ENCODE measurements around the gene SETD3. TPM values are rescaled to one million over a fixed set of nuclear protein-coding genes. Genes with fewer than 3 reads are reported as not detected.

SETD3 gene
- total RNA-seq, 2 donors from 2014 or later = 57.8 to 68.1 TPM

GRCh38 chr14:99465288-99465687 lies 15.4 kb downstream of the SETD3 start:
- Histone ChIP-seq H3K9ac (ENCODE audit: extremely low read depth, low read length, poor library complexity, severe bottlenecking) (no peak overlapping the region), H3K9me3 (ENCODE audit: control insufficient read depth, low read length) (no peaks in the 10 kb centered on the region), H3K4me3 (ENCODE audit: low read length) (no peak overlapping the region), H3K27me3 (ENCODE audit: control insufficient read depth, insufficient read depth, low read length, poor library complexity, severe bottlenecking) (no peaks in the 10 kb centered on the region), H3K4me1 (ENCODE audit: control insufficient read depth, insufficient read depth, low read length) (no peaks in the 10 kb centered on the region), H3K36me3 (ENCODE audit: control insufficient read depth, insufficient read depth, low read length) (peaks cover 32% of the 10 kb centered on the region), H3K27ac (ENCODE audit: low read depth, low read length) (no peak overlapping the region)
- WGBS, 2 experiments (ENCODE audit: insufficient coverage in 1 of 2, insufficient read length in 1 of 2) = 94 to 96% methylated on average over 8 to 9 of the region's 9 CpGs
- no peak overlapping the region for H3K4me3 Mint-ChIP-seq
- no peak for DNase-seq
- H3K27ac Mint-ChIP-seq = no peak overlapping the region
- peaks cover 28% of the 10 kb centered on the region for H3K4me1 Mint-ChIP-seq
- no peak for TF ChIP-seq CTCF (conservative IDR thresholded peaks at IDR 0.05)
- H3K27me3 Mint-ChIP-seq (ENCODE audit: insufficient read depth) = no peaks in the 10 kb centered on the region
- H3K9me3 Mint-ChIP-seq = no peaks in the 10 kb centered on the region
- H3K36me3 Mint-ChIP-seq (ENCODE audit: low read depth) = peaks cover 30% of the 10 kb centered on the region

DNA sequence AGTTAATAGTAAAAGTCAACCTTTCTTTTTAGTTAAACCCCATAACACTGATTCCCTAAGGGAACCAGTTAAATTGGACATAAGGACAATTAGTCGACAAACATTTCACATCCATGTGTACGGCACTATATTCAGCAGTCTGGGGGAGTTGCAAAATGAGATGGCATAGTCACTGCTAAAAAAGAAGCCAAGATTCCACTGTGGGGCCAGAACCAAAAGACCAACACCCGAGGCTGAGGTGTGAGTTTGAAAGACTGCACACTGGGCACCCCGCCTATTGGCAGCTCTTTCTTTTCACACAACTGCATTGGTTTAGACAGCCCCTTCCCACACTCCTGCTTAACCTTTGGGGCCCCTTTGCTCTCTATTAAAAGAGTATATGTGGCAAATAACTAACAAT lies 16.7 kb downstream of the SETD3 start:
- TF ChIP-seq CTCF (conservative IDR thresholded peaks at IDR 0.05) = no peak
- H3K9me3 ChIP-seq (ENCODE audit: control insufficient read depth, low read length) = no peaks in the 10 kb centered on the region
- Mint-ChIP-seq H3K9me3 (no peaks in the 10 kb centered on the region), H3K4me3 (no peak overlapping the region), H3K27me3 (ENCODE audit: insufficient read depth) (no peaks in the 10 kb centered on the region), H3K27ac (no peak overlapping the region), H3K4me1 (peaks cover 28% of the 10 kb centered on the region), H3K36me3 (ENCODE audit: low read depth) (peaks cover 31% of the 10 kb centered on the region)
- WGBS, 2 experiments (ENCODE audit: insufficient coverage in 1 of 2, insufficient read length in 1 of 2) = 83 to 95% methylated on average over 3 to 4 of the region's 4 CpGs
- H3K27ac ChIP-seq (ENCODE audit: low read depth, low read length) = peak overlapping the region; percentile 18
- H3K4me1 ChIP-seq (ENCODE audit: control insufficient read depth, insufficient read depth, low read length) = no peaks in the 10 kb centered on the region
- H3K9ac ChIP-seq (ENCODE audit: extremely low read depth, low read length, poor library complexity, severe bottlenecking) = no peak overlapping the region
- no peak for DNase-seq
- H3K27me3 ChIP-seq (ENCODE audit: control insufficient read depth, insufficient read depth, low read length, poor library complexity, severe bottlenecking) = no peaks in the 10 kb centered on the region
- H3K4me3 ChIP-seq (ENCODE audit: low read length) = no peak overlapping the region
- peaks cover 32% of the 10 kb centered on the region for H3K36me3 ChIP-seq (ENCODE audit: control insufficient read depth, insufficient read depth, low read length)

GRCh38 chr14:99462210-99462609 lies 18.4 kb downstream of the SETD3 start:
- no peaks in the 10 kb centered on the region for H3K27me3 Mint-ChIP-seq (ENCODE audit: insufficient read depth)
- no peak overlapping the region for H3K4me3 Mint-ChIP-seq
- no peak for DNase-seq

More at GRCh38 chr14:99462210-99462609, 18.4 kb downstream of the SETD3 start:
- TF ChIP-seq CTCF (conservative IDR thresholded peaks at IDR 0.05) = no peak
- H3K4me3 ChIP-seq (ENCODE audit: low read length) = no peak overlapping the region
- H3K9me3 ChIP-seq (ENCODE audit: control insufficient read depth, low read length) = no peaks in the 10 kb centered on the region
- H3K27ac ChIP-seq (ENCODE audit: low read depth, low read length) = no peak overlapping the region
- H3K36me3 Mint-ChIP-seq (ENCODE audit: low read depth) = peaks cover 39% of the 10 kb centered on the region
- H3K9ac ChIP-seq (ENCODE audit: extremely low read depth, low read length, poor library complexity, severe bottlenecking) = no peak overlapping the region
- peaks cover 45% of the 10 kb centered on the region for H3K36me3 ChIP-seq (ENCODE audit: control insufficient read depth, insufficient read depth, low read length)
- WGBS, 2 experiments (ENCODE audit: insufficient coverage in 1 of 2, insufficient read length in 1 of 2) = 55 to 68% methylated on average over 4 to 5 of the region's 6 CpGs
- H3K4me1 ChIP-seq (ENCODE audit: control insufficient read depth, insufficient read depth, low read length) = no peaks in the 10 kb centered on the region
- H3K4me1 Mint-ChIP-seq = peaks cover 17% of the 10 kb centered on the region
- no peaks in the 10 kb centered on the region for H3K9me3 Mint-ChIP-seq
- no peaks in the 10 kb centered on the region for H3K27me3 ChIP-seq (ENCODE audit: control insufficient read depth, insufficient read depth, low read length, poor library complexity, severe bottlenecking)
- H3K27ac Mint-ChIP-seq = no peak overlapping the region
